Activated CD4-positive, alpha-beta T cell treated with anti-CD3 and anti-CD28 coated beads for 1 hour (primary cell): ENCODE measurements around the gene COX19.
"Not testable (repeated sequence)": the region's sequence is repeated elsewhere in the genome, so short reads cannot be mapped to it uniquely, and the experiment has no call there.

Source experiments
- DNase-seq: peaks from one replicate; pipeline ENCODE4 v3.0.0-alpha.2; 2020

The COX19 gene

DNA sequence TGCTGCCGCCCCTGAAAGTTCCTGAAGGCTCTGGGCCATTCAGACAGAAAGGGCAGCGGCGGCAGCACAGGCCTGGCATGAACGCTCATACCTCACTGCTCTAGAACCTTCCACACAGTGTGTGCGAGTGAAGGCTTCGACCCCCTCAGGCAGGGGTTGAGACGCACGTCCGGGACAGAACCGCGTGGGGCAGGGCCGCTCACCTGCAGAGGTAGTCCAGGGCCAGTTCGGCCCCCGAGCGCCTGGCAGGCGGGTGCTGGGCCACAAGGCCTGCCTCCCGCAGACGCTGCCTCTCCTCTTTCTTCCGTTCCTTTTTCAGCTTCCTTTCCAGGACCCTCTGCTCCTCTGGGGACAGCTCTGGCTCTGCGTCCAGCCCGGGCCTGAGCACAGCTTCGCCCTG lies 34.4 kb upstream of the COX19 start:
- no peak for DNase-seq

DNA sequence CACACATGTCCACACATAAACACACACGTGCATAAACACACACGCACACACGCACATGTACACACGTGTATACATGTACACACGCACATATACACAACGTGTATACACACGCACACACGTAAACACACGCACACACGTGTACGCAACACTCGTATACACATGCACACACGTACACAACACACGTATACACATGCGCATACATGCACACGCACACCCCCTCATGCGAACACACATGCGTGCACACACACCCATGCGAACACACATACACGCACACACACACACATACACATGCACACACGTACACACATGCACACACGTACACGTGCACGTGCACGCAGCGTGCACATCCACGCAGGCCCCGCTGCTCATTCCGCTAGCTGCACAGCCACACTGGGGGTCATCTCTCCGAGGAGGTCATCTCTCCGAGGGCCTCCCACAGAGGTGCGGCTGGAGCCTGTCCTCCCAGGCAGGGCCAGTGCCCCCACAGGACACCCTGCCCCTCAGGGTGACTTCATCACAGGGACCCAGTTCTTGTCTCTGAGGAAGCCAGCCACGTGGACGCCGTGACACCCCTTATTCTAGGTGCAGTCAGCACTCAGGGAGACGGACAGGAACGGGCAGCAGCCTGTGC lies 33.5 kb upstream of the COX19 start:
- no peak for DNase-seq

DNA sequence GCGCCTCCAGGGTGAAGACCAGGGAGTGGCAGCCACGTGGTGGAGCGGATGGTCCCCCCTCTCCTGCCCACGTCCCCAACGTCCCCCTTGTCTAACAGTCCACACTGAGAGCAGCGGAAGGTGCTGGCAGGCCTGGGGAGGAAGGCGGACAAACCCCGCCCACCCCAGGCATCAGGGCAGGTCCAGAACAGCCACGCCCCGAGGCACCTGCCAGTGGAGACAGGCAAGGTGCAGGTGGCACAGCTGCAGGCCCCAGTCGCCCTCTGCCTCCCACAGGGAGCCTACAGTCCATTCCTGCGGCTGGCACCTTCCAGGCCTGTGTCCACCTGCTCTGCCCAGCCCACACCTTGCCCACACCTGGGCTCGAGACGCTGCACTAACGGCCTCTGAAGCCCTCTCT lies 32.6 kb upstream of the COX19 start:
- no peak for DNase-seq

GRCh38 chr7:1005303-1005702 lies 30.0 kb upstream of the COX19 start:
- DNase-seq = no peak

GRCh38 chr7:1004018-1004852 lies 28.9 kb upstream of the COX19 start:
- DNase-seq = no peak

- not testable (repeated sequence) for DNase-seq
Observed at GRCh38 chr7:1002445-1002844, 27.1 kb upstream of the COX19 start.

- not testable (repeated sequence) for DNase-seq
Observed at GRCh38 chr7:1002026-1002425, 26.7 kb upstream of the COX19 start.

DNA sequence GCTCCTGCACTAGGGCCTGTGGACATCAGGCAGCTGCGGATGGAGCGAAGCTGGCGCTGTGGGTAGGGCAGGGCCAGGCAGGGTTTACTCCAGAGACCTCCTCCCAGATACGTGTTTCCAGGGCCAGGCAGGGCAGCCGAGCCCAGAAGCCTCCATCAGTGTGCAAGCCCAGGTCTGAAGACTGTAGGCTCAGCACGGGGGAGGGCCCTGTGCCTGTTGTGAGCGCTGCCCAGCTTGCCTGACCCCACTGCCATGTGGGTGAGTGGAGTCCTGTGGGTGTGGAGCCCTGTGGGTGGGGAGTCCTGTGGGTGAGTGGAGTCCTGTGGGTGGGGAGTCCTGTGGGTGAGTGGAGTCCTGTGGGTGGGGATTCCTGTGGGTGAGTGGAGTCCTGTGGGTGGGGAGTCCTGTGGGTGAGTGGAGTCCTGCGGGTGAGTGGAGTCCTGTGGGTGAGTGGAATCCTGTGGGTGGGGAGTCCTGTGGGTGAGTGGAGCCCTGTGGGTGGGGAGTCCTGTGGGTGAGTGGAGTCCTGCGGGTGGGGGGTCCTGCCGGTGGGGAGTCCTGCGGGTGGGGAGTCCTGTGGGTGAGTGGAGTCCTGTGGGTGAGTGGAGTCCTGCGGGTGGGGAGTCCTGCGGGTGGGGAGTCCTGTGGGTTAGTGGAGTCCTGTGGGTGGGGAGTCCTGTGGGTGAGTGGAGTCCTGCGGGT lies 25.9 kb upstream of the COX19 start:
- not testable (repeated sequence) for DNase-seq

DNA sequence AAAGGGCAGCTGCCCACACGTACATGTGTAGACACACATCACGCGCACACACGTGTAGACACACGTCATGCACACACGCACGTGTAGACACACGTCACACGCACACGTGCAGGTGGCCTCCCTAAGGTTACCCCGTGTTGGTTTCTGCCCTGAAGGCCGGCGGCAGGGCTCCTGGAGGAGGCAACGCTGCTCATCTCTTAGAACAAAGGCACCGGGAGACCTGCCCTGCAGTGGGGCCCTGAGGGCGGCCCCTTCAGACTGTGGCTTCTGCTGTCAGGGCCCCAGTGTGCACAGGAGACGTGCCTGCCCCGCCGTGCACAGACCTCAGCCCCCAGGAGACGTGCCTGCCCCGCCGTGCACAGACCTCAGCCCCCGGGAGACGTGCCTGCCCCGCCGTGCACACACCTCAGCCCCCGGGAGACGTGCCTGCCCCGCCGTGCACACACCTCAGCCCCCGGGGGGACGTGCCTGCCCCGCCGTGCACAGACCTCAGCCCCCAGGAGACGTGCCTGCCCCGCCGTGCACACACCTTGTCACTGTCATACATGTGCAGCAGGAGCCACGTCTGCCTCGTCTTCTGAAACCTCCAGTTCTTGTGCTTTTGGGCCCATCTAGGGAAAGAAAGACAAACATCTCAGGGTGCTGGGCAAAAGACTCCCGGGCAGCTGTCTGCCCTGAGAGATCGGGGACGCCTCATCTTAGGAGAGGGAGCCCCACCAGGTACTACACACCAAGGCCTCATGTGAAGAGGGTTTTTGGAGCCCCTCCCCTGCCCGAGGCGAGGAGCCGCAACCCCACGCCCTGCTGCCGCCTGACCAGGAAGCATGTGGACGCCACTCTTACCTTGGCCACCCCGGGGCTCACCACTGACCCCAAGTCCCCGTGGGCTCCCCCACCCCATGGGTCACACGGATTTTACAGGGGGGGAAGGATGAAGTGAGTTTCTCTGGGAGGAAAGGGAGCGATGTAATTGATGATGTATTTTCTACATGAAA lies 24.9 kb upstream of the COX19 start:
- DNase-seq = no peak

DNA sequence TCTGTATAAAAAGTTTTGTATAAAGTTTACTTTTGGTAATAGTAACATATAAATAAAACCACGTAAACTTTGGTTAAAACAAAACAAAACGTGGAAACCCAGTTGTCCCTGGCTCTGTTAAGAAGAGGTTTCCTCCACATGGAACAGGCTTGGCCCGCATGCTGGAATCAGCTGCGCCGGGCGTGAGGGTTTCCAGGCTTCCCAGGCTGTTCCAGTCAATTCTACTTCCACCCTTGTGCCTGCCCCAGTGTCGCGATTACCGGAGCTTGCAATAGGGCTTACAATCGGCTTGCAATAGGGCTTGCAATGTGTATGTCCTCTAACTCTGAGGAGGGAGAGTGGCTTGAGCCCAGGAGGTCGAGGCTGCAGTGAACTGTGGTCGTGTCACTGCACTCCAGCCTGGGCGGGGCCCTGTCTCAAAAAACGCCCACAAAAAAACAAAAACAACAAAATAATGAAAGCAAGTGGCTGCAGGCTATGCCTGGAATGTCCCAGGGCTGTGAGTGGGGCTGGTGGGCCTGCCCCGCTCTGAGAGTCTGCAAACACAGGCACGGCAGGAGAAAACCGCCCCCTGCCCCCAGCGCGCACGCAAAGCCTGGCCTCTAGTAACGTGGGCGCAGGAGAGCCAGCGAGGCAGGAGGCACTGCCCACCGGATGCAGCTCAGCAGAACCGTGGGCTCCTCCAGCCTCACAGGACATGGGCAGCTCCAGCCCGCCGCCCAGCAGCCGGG lies 24.0 kb upstream of the COX19 start:
- DNase-seq = no peak

GRCh38 chr7:997404-998395 lies 22.4 kb upstream of the COX19 start:
- no peak for DNase-seq

DNA sequence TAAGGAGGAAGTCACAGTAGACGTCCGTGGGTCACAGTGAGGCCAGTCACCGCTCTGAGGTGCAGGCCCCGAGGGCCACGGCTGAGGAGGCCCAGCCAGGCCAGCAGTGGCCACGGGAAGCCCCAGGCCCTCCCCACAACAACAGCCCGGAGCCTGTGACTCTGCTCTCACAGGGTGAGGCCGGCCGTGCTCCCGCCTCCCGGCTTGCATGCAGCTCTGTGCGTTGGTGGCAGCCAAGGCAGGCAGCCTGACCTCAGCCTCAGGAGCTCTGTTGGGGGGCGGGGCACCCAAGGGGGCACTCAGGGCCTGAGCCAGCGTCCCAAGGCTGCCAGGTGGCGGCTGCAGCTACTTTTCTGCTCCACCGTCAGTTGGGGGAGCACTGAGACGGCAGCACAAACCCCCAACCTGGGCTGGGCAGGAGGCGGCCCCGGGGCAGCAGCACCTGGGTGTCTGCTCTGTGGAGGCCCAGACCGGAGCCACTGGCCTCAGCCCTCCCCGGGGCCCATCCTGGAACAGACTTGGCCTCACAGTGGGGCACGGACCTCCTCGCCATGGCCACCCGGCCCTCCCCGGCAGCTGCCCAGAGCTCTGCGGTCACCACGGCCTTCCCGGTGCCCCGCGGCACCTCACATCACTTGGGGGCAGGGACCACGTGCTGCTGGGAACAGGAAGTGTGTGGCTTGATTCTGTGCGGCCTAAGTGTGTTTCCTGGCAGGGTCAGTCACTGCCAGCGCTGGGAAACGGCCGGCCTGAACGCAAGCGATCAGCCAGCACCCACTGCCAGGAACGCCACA lies 20.9 kb upstream of the COX19 start:
- DNase-seq = no peak

- DNase-seq = no peak
Observed at GRCh38 chr7:995571-995970, 20.2 kb upstream of the COX19 start.

DNA sequence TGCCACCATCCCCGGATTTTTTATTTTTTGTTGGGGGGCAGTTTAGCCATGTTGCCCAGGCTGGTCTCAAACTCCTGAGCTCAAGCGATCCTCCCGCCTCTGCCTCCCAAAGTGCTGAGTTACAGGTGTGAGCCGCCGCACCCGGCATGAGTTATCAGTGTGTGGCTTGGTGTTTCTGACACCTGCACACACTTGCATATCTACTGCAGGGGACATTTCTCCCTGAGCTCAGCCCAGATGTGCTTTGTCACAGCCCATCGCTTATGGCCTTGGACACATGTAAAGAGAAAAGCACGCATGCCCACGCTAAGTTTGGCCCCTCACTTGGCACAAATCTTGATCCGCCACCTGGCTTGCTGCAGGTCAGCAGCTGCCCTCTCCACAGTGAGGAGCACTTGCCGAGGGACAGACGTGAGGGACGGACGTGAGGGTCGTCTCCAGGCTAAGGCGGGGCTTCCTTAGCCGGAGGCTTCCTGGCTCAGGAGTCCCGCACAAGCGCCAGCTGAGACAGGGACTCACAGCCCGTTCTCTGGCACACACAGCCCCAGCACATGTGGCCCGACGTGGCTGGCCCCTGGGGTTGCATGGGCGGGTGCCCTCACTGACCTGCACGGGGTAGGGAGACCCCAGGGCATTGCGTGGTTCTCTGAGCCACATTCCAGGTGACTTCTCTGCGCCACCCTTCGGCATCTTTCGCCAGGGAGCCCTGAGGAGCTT lies 19.4 kb upstream of the COX19 start:
- no peak for DNase-seq

DNA sequence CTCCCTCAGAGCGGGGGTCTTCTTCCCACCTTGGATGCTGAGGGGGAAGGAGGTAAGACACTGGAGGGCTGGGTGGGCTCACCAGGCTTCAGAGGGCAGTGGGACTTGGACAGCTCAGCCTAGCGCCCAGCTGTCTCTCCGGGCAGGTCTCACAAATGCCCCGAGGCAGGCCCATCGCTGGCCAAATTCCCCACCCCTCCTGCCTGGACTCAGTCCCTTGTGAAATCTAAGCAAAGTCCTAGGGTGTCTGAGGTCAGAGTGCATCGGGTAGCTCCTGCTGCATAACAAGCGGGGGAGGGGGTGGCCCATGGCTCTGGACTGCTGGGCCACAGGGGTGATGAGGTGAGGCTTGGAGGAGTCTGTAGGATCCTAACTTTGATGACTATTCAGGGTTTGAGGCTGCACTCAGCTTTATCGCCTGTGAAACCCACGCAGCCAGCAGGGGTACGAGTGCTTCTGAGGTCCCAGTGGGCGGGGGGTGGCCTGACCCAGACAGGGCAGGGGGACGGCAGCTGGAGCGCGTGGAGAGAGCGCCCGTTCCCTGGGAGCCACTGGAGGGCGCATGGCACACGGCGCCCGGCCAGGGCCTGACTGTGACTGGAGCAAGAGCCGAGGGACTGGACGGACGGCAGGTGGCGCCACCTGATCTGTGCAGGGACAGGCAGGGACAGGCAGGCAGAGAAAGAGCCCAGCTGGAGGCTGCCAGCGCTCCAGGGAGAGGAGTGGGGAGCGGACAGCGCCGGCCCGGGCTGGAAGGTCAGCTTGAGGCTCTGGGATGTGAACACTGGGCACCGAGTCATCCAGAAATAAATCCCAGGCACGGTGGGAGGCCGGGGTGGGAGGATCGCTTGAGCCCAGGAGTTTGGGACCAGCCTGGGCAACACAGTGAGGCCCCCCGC lies 17.6 kb upstream of the COX19 start:
- peak; percentile 88 for DNase-seq

DNA sequence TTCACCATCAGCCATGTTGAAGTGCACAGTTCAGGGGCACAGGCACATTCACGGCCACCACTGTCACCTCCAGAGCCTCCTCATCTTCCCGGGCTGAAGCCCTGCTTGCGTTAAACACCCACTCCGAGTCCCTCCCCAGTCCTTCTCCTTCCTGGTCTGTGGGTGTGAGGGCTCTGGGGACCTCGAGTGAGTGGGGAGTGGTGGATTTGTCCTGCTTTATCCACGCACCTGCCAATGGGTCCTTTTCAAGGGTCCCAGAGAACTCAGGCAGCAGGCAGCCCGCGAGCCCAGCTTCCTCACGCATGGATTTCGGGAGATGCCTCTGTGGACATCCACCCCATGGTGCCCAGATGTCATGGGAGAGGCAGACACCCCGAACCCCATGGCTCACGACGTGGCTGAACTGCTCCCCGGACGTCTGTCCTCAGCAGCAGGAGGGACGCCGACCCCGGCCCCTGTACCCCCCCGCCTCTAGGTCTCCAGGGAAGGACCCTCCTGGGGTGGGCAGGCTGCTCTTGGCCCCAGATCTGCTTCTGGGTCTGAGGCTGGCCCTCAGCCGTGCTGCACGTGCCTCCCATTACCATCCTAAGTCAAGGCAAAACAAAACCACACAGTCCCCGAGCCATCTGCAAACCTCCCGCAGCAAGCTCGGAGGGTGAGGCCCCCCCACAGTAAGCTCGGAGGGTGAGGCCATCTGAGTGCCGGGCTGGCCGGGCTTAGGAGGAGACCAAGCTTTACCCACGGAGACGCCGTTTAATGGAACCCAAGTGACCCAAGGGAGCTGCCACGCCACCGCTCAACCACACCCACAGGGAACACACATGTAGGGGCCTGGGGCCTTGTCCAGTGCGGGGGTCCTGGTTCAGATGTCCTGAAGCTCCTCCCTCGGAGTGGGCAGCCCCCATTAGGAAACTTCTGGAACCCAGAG lies 16.6 kb upstream of the COX19 start:
- DNase-seq = no peak
